ENCODE results near the gene ASIC2.

Gene ASIC2

GRCh38 chr17:33287096-33287725 is 5.9 kb downstream of the ASIC2 start:
- DNase-seq = no peak

GRCh38 chr17:33285413-33285812 is 7.7 kb downstream of the ASIC2 start:
- DNase-seq = no peak

GRCh38 chr17:33284022-33284421 is 9.1 kb downstream of the ASIC2 start:
- no peak for DNase-seq

- no peak for DNase-seq
These were observed 12.7 kb downstream of the ASIC2 start for GRCh38 chr17:33280162-33280943.

- no peak for DNase-seq
These were observed 15.5 kb downstream of the ASIC2 start for GRCh38 chr17:33277436-33278100.

GRCh38 chr17:33273743-33274410 is 19.2 kb downstream of the ASIC2 start:
- DNase-seq = no peak

- DNase-seq = no peak
These were observed 19.8 kb downstream of the ASIC2 start for GRCh38 chr17:33273271-33273670.

- no peak for DNase-seq
These were observed 20.7 kb downstream of the ASIC2 start for GRCh38 chr17:33272438-33272837.

- no peak for DNase-seq
These were observed 23.6 kb downstream of the ASIC2 start for GRCh38 chr17:33269337-33270060.

GRCh38 chr17:33267851-33268548 is 25.1 kb downstream of the ASIC2 start:
- DNase-seq = no peak

- no peak for DNase-seq
These were observed 25.8 kb downstream of the ASIC2 start for GRCh38 chr17:33267271-33267790.

GRCh38 chr17:33266611-33267010 is 26.5 kb downstream of the ASIC2 start:
- no peak for DNase-seq

GRCh38 chr17:33266116-33266515 is 27.0 kb downstream of the ASIC2 start:
- DNase-seq = no peak

GRCh38 chr17:33263396-33263795 is 29.7 kb downstream of the ASIC2 start:
- DNase-seq = no peak

- DNase-seq = no peak
These were observed 30.6 kb downstream of the ASIC2 start for GRCh38 chr17:33262266-33263123.

- no peak for DNase-seq
These were observed 31.3 kb downstream of the ASIC2 start for GRCh38 chr17:33261820-33262219.

- DNase-seq = no peak
These were observed 32.5 kb downstream of the ASIC2 start for GRCh38 chr17:33260638-33261037.

- no peak for DNase-seq
These were observed 34.8 kb downstream of the ASIC2 start for GRCh38 chr17:33258296-33258695.

GRCh38 chr17:33245183-33245582 is 47.9 kb downstream of the ASIC2 start:
- no peak for DNase-seq

- no peak for DNase-seq
These were observed 49.4 kb downstream of the ASIC2 start for GRCh38 chr17:33243732-33244131.
